Spleen (tissue), 7 donors: ENCODE data around the gene DNAH11.

Experiments
- CTCF ChIP-seq, 11 experiments: fragments of 200-600 bp in 7 of 11; fragments of 450-650 bp in 4 of 11; sonication (generic) in 4 of 11; IDR thresholded peaks in 8 of 11; conservative IDR thresholded peaks in 3 of 11; 1 replicate in 7 of 11; 2 replicates in 4 of 11; pipeline versions ENCODE4 v1.4.0 to v1.8.0; 2016 to 2021; ENCODE audit warnings: antibody characterized with exemption in 11 of 11, inconsistent platforms in 4 of 11, mild to moderate bottlenecking in 1 of 11
- POLR2A ChIP-seq, 3 donors: fragments of 450-650 bp; IDR thresholded peaks; one replicate each; pipeline ENCODE4 v1.5.1; 2017; ENCODE audit warnings: antibody characterized with exemption in 3 of 3, mild to moderate bottlenecking in 1 of 3
- POLR2AphosphoS5 ChIP-seq, 3 donors: sonication (generic); formaldehyde crosslinking; IDR thresholded peaks; one replicate each; pipeline ENCODE4 v1.5.1; 2017; ENCODE audit warnings: antibody characterized with exemption in 3 of 3
- donor health status: DM: no; HTN: no; CAD: no; lungs with moderate emphysema.
- donor health status: DM: no; HTN: no; CAD: no.
- donor health status: DM: no; HTN: no; CAD: no.

GRCh38 chr7:21869785-21870402 lies 327.1 kb downstream of the DNAH11 start:
- TF ChIP-seq CTCF (IDR thresholded peaks at IDR 0.05 in 8 of 11, conservative IDR thresholded peaks at IDR 0.05 in 3 of 11) (no peak), POLR2A (IDR thresholded peaks at IDR 0.05) (no peak), POLR2AphosphoS5 (IDR thresholded peaks at IDR 0.05) (no peak)
